H9 (cell line): ENCODE results near the gene SERPINB8. TPM values are rescaled to one million over a fixed set of nuclear protein-coding genes. Genes with fewer than 3 reads are reported as not detected.

Source experiments
- DNase-seq: peaks from one replicate; pipeline ENCODE4 v3.0.0-alpha.2; 2017
- H2AFZ ChIP-seq: one replicate; pipeline ENCODE4 v1.6.1; 2013; ENCODE audit warnings: mild to moderate bottlenecking, low read length, control low read depth, moderate library complexity
- H2AK5ac ChIP-seq: 2 replicates; pipeline ENCODE4 v1.6.1; 2013; ENCODE audit warnings: low read length, control low read depth, mixed read lengths; ENCODE audit not compliant: insufficient read length
- H2BK120ac ChIP-seq: one replicate; pipeline ENCODE4 v1.6.1; 2013; ENCODE audit warnings: low read depth, mild to moderate bottlenecking, low read length, control low read depth, inconsistent platforms; ENCODE audit not compliant: poor library complexity, severe bottlenecking
- H2BK12ac ChIP-seq: 2 replicates; pipeline ENCODE4 v1.6.1; 2013; ENCODE audit warnings: low read length, control low read depth, mixed read lengths, low read depth; ENCODE audit not compliant: insufficient read length
- H2BK15ac ChIP-seq: 2 replicates; pipeline ENCODE4 v1.6.1; 2013; ENCODE audit warnings: low read depth, low read length, control low read depth
- H2BK20ac ChIP-seq: one replicate; pipeline ENCODE4 v1.6.1; 2013; ENCODE audit warnings: low read depth, mild to moderate bottlenecking, low read length, control low read depth, inconsistent platforms; ENCODE audit not compliant: poor library complexity, severe bottlenecking
- H2BK5ac ChIP-seq: 2 replicates; pipeline ENCODE4 v1.6.1; 2013; ENCODE audit warnings: low read length, control low read depth, mixed read lengths; ENCODE audit not compliant: insufficient read length
- H3K14ac ChIP-seq: 2 replicates; pipeline ENCODE4 v1.6.1; 2013; ENCODE audit warnings: low read length, control low read depth; ENCODE audit not compliant: insufficient read depth
- H3K18ac ChIP-seq: 2 replicates; pipeline ENCODE4 v1.6.1; 2013; ENCODE audit warnings: low read depth, mild to moderate bottlenecking, mixed read lengths, low read length, control low read depth; ENCODE audit not compliant: insufficient read length
- H3K23ac ChIP-seq: 2 replicates; pipeline ENCODE4 v1.6.1; 2013; ENCODE audit warnings: low read length, control low read depth, mixed read lengths, low read depth; ENCODE audit not compliant: insufficient read length
- H3K23me2 ChIP-seq: 2 replicates; pipeline ENCODE4 v1.6.1; 2013; ENCODE audit warnings: low read depth, mild to moderate bottlenecking, mixed read lengths, low read length, control low read depth; ENCODE audit not compliant: insufficient read length, poor library complexity, severe bottlenecking
- H3K27ac ChIP-seq: 2 replicates; pipeline ENCODE4 v1.5.1; 2013; ENCODE audit warnings: low read length, control low read depth, mixed read lengths, low read depth; ENCODE audit not compliant: insufficient read length
- H3K27me3 ChIP-seq: 2 replicates; pipeline ENCODE4 v1.6.1; 2013; ENCODE audit warnings: low read length, control low read depth, inconsistent platforms; ENCODE audit not compliant: insufficient read depth
- H3K4ac ChIP-seq: 2 replicates; pipeline ENCODE4 v1.6.1; 2013; ENCODE audit warnings: low read depth, mild to moderate bottlenecking, control low read depth, inconsistent platforms, low read length, moderate library complexity
- H3K4me1 ChIP-seq: 2 replicates; pipeline ENCODE4 v1.6.1; 2013; ENCODE audit warnings: low read length, control low read depth, inconsistent platforms; ENCODE audit not compliant: insufficient read depth
- H3K4me2 ChIP-seq: 2 replicates; pipeline ENCODE4 v1.6.1; 2013; ENCODE audit warnings: low read length, control low read depth, mixed read lengths; ENCODE audit not compliant: insufficient read length, insufficient read depth
- H3K56ac ChIP-seq: 2 replicates; pipeline ENCODE4 v1.6.1; 2013; ENCODE audit warnings: low read depth, mild to moderate bottlenecking, mixed read lengths, low read length, control low read depth; ENCODE audit not compliant: insufficient read length
- H3K79me1 ChIP-seq: 2 replicates; pipeline ENCODE4 v1.6.1; 2013; ENCODE audit warnings: low read depth, mild to moderate bottlenecking, moderate library complexity, low read length, control low read depth, inconsistent platforms; ENCODE audit not compliant: insufficient read depth, poor library complexity, severe bottlenecking
- H3K79me2 ChIP-seq: 2 replicates; pipeline ENCODE4 v1.6.1; 2013; ENCODE audit warnings: low read length, control low read depth, inconsistent platforms; ENCODE audit not compliant: insufficient read depth
- H3K9ac ChIP-seq: 2 replicates; pipeline ENCODE4 v1.6.1; 2013; ENCODE audit warnings: low read length, control low read depth, mixed read lengths; ENCODE audit not compliant: insufficient read length; ENCODE audit errors: extremely low read depth
- H3K9me3 ChIP-seq: one replicate; pipeline ENCODE4 v1.6.1; 2013; ENCODE audit warnings: low read depth, low read length, inconsistent platforms; ENCODE audit not compliant: control insufficient read depth
- H3T11ph ChIP-seq: one replicate; pipeline ENCODE4 v1.6.1; 2013; ENCODE audit warnings: mild to moderate bottlenecking, low read length, control low read depth, inconsistent platforms
- H4K20me1 ChIP-seq: one replicate; pipeline ENCODE4 v1.6.1; 2013; ENCODE audit not compliant: control insufficient read depth, insufficient read length, insufficient read depth
- H4K5ac ChIP-seq: 2 replicates; pipeline ENCODE4 v1.6.1; 2013; ENCODE audit warnings: low read depth, mild to moderate bottlenecking, mixed read lengths, low read length, control low read depth; ENCODE audit not compliant: insufficient read length
- H4K8ac ChIP-seq: replicated peaks from 2 replicates; pipeline ENCODE4 v1.6.1; 2013; ENCODE audit warnings: low read length, control low read depth, mixed read lengths, low read depth; ENCODE audit not compliant: insufficient read length
- H4K91ac ChIP-seq: 2 replicates; pipeline ENCODE4 v1.6.1; 2013; ENCODE audit warnings: low read depth, mild to moderate bottlenecking, moderate library complexity, mixed read lengths, low read length, control low read depth; ENCODE audit not compliant: insufficient read length
- H3K27ac Mint-ChIP-seq, 3 experiments: 2 replicates in 2 of 3; 3 replicates in 1 of 3; pipeline ENCODE4 v1.8.0; 2020 to 2021; ENCODE audit warnings: mixed read lengths in 3 of 3, mild to moderate bottlenecking in 1 of 3, moderate library complexity in 1 of 3
- H3K27me3 Mint-ChIP-seq: 2 replicates; pipeline ENCODE4 v1.8.0; 2021; ENCODE audit warnings: low read depth, mild to moderate bottlenecking, moderate library complexity, mixed read lengths
- H3K36me3 Mint-ChIP-seq, 3 experiments: 2 replicates in 2 of 3; 3 replicates in 1 of 3; pipeline ENCODE4 v1.8.0; 2020 to 2021; ENCODE audit warnings: low read depth in 3 of 3, mixed read lengths in 3 of 3; ENCODE audit not compliant: insufficient read depth in 1 of 3
- H3K4me1 Mint-ChIP-seq, 2 experiments: 2 replicates each; pipeline ENCODE4 v1.8.0; 2020; ENCODE audit warnings: mixed read lengths in 2 of 2
- H3K4me3 Mint-ChIP-seq, 2 experiments: 2 replicates in 1 of 2; 3 replicates in 1 of 2; pipeline ENCODE4 v1.8.0; 2020 to 2021; ENCODE audit warnings: mild to moderate bottlenecking in 2 of 2, mixed read lengths in 2 of 2, moderate library complexity in 1 of 2
- H3K9me3 Mint-ChIP-seq, 2 experiments: 2 replicates in 1 of 2; 3 replicates in 1 of 2; pipeline ENCODE4 v1.8.0; 2020; ENCODE audit warnings: mild to moderate bottlenecking in 2 of 2, mixed read lengths in 2 of 2, moderate library complexity in 1 of 2
- WGBS: extraction: QIAGEN DNeasy Blood & Tissue Kit; methylation state at CpG from one replicate; pipeline ENCODE4 v1.1.7; 2013; ENCODE audit warnings: missing lambda C conversion rate, low lambda C conversion rate, mixed read lengths; ENCODE audit not compliant: insufficient read length; ENCODE audit errors: extremely low coverage; 5-methylcytosine and 5-hydroxymethylcytosine counted together
- total RNA-seq: library from RNA; stranded (reverse); gene quantifications from 2 replicates; pipeline ENCODE4 v1.2.1, GENCODE V29; 2021
- TF ChIP-seq, protein P1 (sequence below): fragments of 200-600 bp; sonication (generic); conservative IDR thresholded peaks from 3 replicates; pipeline ENCODE4 v1.8.0; 2021; ENCODE audit warnings: antibody characterized with exemption, mild to moderate bottlenecking

SERPINB8 gene
- total RNA-seq, 1 experiment from 2014 or later: 2.1 TPM

DNA sequence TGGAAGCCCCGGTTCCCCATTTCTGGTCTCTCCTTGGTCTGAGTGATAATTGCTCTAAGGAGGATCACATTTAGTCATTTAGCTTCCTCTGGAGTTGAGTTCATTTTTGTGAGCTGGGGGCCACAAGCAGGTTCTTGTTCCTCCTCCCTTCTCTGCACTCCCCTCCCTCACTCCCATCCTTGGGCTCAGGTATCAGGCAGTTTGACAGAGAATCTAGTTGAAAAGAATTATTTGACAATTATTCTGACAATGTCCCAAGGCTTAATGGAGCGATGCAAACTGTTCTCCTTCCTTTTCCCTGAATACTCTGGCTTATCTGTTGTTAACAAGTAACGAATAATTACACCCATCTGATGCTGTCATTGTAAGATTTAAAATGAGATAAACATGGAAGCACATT, 61.5 kb downstream of the SERPINB8 start:
- Histone ChIP-seq H4K20me1 (no peaks in the 10 kb centered on the region), H3K9ac (no peak overlapping the region), H3K79me1 (no peaks in the 10 kb centered on the region), H2BK20ac (no peak overlapping the region), H2AFZ (no peak overlapping the region), H2BK5ac (no peak overlapping the region), H3K9me3 (no peaks in the 10 kb centered on the region), H3T11ph (no peak overlapping the region), H3K4ac (no peak overlapping the region), H3K4me1 (no peaks in the 10 kb centered on the region; the same call in 1 of the 2 replicates), H4K5ac (no peak overlapping the region), H3K14ac (no peak overlapping the region), H3K27ac (no peak overlapping the region), H3K27me3 (no peaks in the 10 kb centered on the region), H3K79me2 (no peaks in the 10 kb centered on the region), H2BK15ac (no peak overlapping the region), H2BK120ac (no peak overlapping the region), H3K23me2 (no peaks in the 10 kb centered on the region), H3K4me2 (no peak overlapping the region), H3K18ac (no peak overlapping the region), H4K91ac (no peak overlapping the region), H3K56ac (no peak overlapping the region), H2AK5ac (no peak overlapping the region), H2BK12ac (no peak overlapping the region), H4K8ac (no peak overlapping the region), H3K23ac (no peak overlapping the region)
- H3K9me3 Mint-ChIP-seq: peaks cover 0 to 2% of the 10 kb centered on the region in 2 experiments; a peak in 2 of 5 replicates
- no peaks in the 10 kb centered on the region; the same call in 1 of the 2 replicates for H3K27me3 Mint-ChIP-seq
- no peak overlapping the region for H3K4me3 Mint-ChIP-seq
- H3K36me3 Mint-ChIP-seq: peaks cover 0 to 3% (median 0%) of the 10 kb centered on the region in 3 experiments; a peak in 3 of 7 replicates
- DNase-seq: no peak
- no CpG with 5 or more reads among the region's 3 CpGs for WGBS
- TF ChIP-seq, protein P1, sequence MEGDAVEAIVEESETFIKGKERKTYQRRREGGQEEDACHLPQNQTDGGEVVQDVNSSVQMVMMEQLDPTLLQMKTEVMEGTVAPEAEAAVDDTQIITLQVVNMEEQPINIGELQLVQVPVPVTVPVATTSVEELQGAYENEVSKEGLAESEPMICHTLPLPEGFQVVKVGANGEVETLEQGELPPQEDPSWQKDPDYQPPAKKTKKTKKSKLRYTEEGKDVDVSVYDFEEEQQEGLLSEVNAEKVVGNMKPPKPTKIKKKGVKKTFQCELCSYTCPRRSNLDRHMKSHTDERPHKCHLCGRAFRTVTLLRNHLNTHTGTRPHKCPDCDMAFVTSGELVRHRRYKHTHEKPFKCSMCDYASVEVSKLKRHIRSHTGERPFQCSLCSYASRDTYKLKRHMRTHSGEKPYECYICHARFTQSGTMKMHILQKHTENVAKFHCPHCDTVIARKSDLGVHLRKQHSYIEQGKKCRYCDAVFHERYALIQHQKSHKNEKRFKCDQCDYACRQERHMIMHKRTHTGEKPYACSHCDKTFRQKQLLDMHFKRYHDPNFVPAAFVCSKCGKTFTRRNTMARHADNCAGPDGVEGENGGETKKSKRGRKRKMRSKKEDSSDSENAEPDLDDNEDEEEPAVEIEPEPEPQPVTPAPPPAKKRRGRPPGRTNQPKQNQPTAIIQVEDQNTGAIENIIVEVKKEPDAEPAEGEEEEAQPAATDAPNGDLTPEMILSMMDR: no peak
- H3K27ac Mint-ChIP-seq: no peak overlapping the region
- H3K4me1 Mint-ChIP-seq: peaks cover 11 to 13% of the 10 kb centered on the region in 2 experiments
